A673 (cell line): ENCODE results near the gene ANKHD1.

Experiments
- CTCF ChIP-seq: fragments of 300-800, 200-600 bp; sonication (generic); conservative IDR thresholded peaks from 2 replicates; pipeline ENCODE4 v1.5.1; 2017; ENCODE audit warnings: low read depth, mild to moderate bottlenecking, antibody characterized with exemption, low read length, moderate library complexity, mixed read lengths
- EZH2 ChIP-seq: fragments of 200-600 bp; sonication (generic); IDR thresholded peaks from 2 replicates; pipeline ENCODE4 v1.6.1; 2017; ENCODE audit warnings: borderline replicate concordance, low read depth, mild to moderate bottlenecking, mixed read lengths, antibody characterized with exemption, low read length; ENCODE audit not compliant: poor library complexity, severe bottlenecking

- TF ChIP-seq CTCF (no peak), EZH2 (no peak)
These were observed 22.5 kb downstream of the ANKHD1 start for GRCh38 chr5:140424135-140424534.
